Osteoblast (primary cell): ENCODE measurements around the gene HCFC1R1. TPM values are rescaled to one million over a fixed set of nuclear protein-coding genes. Genes with fewer than 3 reads are reported as not detected.
A peak's percentile ranks its signal among the peaks of the same experiment; 100 is the strongest.
"Not testable (repeated sequence)": the region's sequence is repeated elsewhere in the genome, so short reads cannot be mapped to it uniquely, and the experiment has no call there.

Experiments
- DNase-seq: peaks from one replicate; pipeline ENCODE4 v3.0.0; 2011; ENCODE audit warnings: low spot score, mixed read lengths; ENCODE audit not compliant: insufficient read length; ENCODE audit errors: missing footprints
- H2AFZ ChIP-seq: 2 replicates; pipeline ENCODE4 v1.6.0; 2011; ENCODE audit warnings: mild to moderate bottlenecking, low read length
- H3K27ac ChIP-seq: 2 replicates; pipeline ENCODE4 v1.5.1; 2011; ENCODE audit warnings: mild to moderate bottlenecking, low read depth, low read length, moderate library complexity
- H3K27me3 ChIP-seq: 2 replicates; pipeline ENCODE4 v1.6.0; 2012; ENCODE audit warnings: mild to moderate bottlenecking, control low read depth, inconsistent platforms, low read length, moderate library complexity; ENCODE audit not compliant: insufficient read depth
- H3K36me3 ChIP-seq: 2 replicates; pipeline ENCODE4 v1.5.1; 2011; ENCODE audit warnings: mild to moderate bottlenecking, low read length, control low read depth, moderate library complexity; ENCODE audit not compliant: insufficient read depth
- H3K4me1 ChIP-seq: 2 replicates; pipeline ENCODE4 v1.5.1; 2011; ENCODE audit warnings: mild to moderate bottlenecking, low read length, control low read depth, moderate library complexity; ENCODE audit not compliant: insufficient read depth
- H3K4me2 ChIP-seq: 2 replicates; pipeline ENCODE4 v1.6.0; 2011; ENCODE audit warnings: mild to moderate bottlenecking, low read length; ENCODE audit not compliant: insufficient read depth
- H3K4me3 ChIP-seq: fragments of 200-600 bp; sonication (generic); 3 replicates; pipeline ENCODE4 v1.5.1; 2012; ENCODE audit warnings: mild to moderate bottlenecking, low read length, inconsistent platforms; ENCODE audit not compliant: insufficient read depth
- H3K79me2 ChIP-seq: 2 replicates; pipeline ENCODE4 v1.6.0; 2012; ENCODE audit warnings: mild to moderate bottlenecking, low read length, control low read depth, inconsistent platforms; ENCODE audit not compliant: insufficient read depth
- H3K9me3 ChIP-seq: 2 replicates; pipeline ENCODE4 v1.5.1; 2011; ENCODE audit warnings: low read depth, low read length, control low read depth
- H4K20me1 ChIP-seq: 2 replicates; pipeline ENCODE4 v1.6.0; 2012; ENCODE audit warnings: mild to moderate bottlenecking, low read length, control low read depth; ENCODE audit not compliant: insufficient read depth
- CTCF ChIP-seq: IDR thresholded peaks from 2 replicates; pipeline ENCODE4 v1.5.1; 2011; ENCODE audit warnings: mild to moderate bottlenecking, low read depth, low read length, moderate library complexity; ENCODE audit errors: extremely low read depth
- total RNA-seq: library from RNA; depleted of rRNA; stranded (reverse); fragments of >200 nt; gene quantifications from 2 replicates; pipeline ENCODE4 v1.2.3, GENCODE V29; 2012

Gene HCFC1R1
- 20.3 and 21.2 TPM in 2 replicates for total RNA-seq

- Histone ChIP-seq H3K4me3 (peak within 1 kb of the TSS; percentile 94), H3K4me2 (peak within 1 kb of the TSS; percentile 96), H3K27me3 (peaks cover 4% of the 10 kb centered on the region), H3K79me2 (no peaks in the 10 kb centered on the region), H3K9me3 (no peaks in the 10 kb centered on the region), H3K4me1 (peaks cover 20% of the 10 kb centered on the region), H3K36me3 (peaks cover 24% of the 10 kb centered on the region), H4K20me1 (peaks cover 39% of the 10 kb centered on the region), H2AFZ (no peak within 1 kb of the TSS), H3K27ac (peak within 1 kb of the TSS; percentile 98)
- no peak for TF ChIP-seq CTCF
- peak; percentile 99 for DNase-seq
These were observed at the start of gene HCFC1R1, which contains the start of gene THOC6 for GRCh38 chr16:3023669-3024478. Gene HCFC1R1 (minus strand): TSS chr16:3023942. CDS start chr16:3023941, 1 bp downstream. Gene THOC6 (plus strand): TSS chr16:3024035. CDS start chr16:3024327, 292 bp downstream.

- H3K4me3 ChIP-seq = no peak overlapping the region
- H3K4me2 ChIP-seq = no peak overlapping the region
- H3K9me3 ChIP-seq = no peaks in the 10 kb centered on the region
- H2AFZ ChIP-seq = no peak overlapping the region
- TF ChIP-seq CTCF = no peak
- no peak overlapping the region for H3K27ac ChIP-seq
- no peaks in the 10 kb centered on the region for H4K20me1 ChIP-seq
- H3K79me2 ChIP-seq = no peaks in the 10 kb centered on the region
- no peak for DNase-seq
- no peaks in the 10 kb centered on the region for H3K4me1 ChIP-seq
- peaks cover 22% of the 10 kb centered on the region for H3K27me3 ChIP-seq
- H3K36me3 ChIP-seq = no peaks in the 10 kb centered on the region
These were observed 49.7 kb upstream of the HCFC1R1 start for GRCh38 chr16:3073448-3073847.

GRCh38 chr16:3072576-3073263, 49.0 kb upstream of the HCFC1R1 start:
- not testable (repeated sequence) for H2AFZ ChIP-seq, DNase-seq, H3K4me3 ChIP-seq, H3K4me1 ChIP-seq, H3K36me3 ChIP-seq, H3K79me2 ChIP-seq, H4K20me1 ChIP-seq, H3K4me2 ChIP-seq, H3K9me3 ChIP-seq, H3K27ac ChIP-seq
- peaks cover 20% of the 10 kb centered on the region for H3K27me3 ChIP-seq

- H3K27ac ChIP-seq, H3K79me2 ChIP-seq, H3K9me3 ChIP-seq, DNase-seq, H3K4me3 ChIP-seq, H3K36me3 ChIP-seq, H3K4me2 ChIP-seq, H4K20me1 ChIP-seq, H2AFZ ChIP-seq, H3K4me1 ChIP-seq: not testable (repeated sequence)
- peaks cover 15% of the 10 kb centered on the region for H3K27me3 ChIP-seq
These were observed 48.4 kb upstream of the HCFC1R1 start for GRCh38 chr16:3072148-3072547.
